Endothelial cell of umbilical vein (primary cell): Measurements from ENCODE around the gene RORC. TPM values are rescaled to one million over a fixed set of nuclear protein-coding genes. Genes with fewer than 3 reads are reported as not detected.

Source experiments
- BruUV-seq: library from RNA; stranded (reverse); fragments of 400-500 nt; replicated peaks from 2 replicates; lab custom pipeline; 2021; lab: Mats Ljungman, UMichigan
- CTCF ChIA-PET: fragments of 300-600, 350-600 bp; sonication (Branson Sonifier 250); formaldehyde crosslinking; loops from one replicate; lab custom pipeline; 2021; ENCODE audit warnings: antibody characterized with exemption, inconsistent platforms; lab: Charles Lee
- POLR2A ChIA-PET: fragments of 300-600, 350-600 bp; sonication (Branson Sonifier 250); formaldehyde crosslinking; loops from one replicate; lab custom pipeline; 2021; ENCODE audit warnings: antibody characterized with exemption, inconsistent platforms; lab: Charles Lee
- DNase-seq: peaks from one replicate; pipeline ENCODE4 v3.0.0-alpha.2; 2011; ENCODE audit warnings: low read depth, low spot score
- FAIRE-seq: peaks from 2 replicates; lab custom pipeline; 2011; peaks lifted over from hg19 to GRCh38; lab: Jason Lieb, UNC
- H2AFZ ChIP-seq: 2 replicates; pipeline ENCODE4 v1.6.0; 2012; ENCODE audit warnings: low read depth, low read length, control low read depth, inconsistent platforms
- H3K27ac ChIP-seq: 2 replicates; pipeline ENCODE4 v1.5.1; 2011; ENCODE audit warnings: low read depth, mild to moderate bottlenecking, control low read depth, low read length, moderate library complexity; ENCODE audit not compliant: insufficient read depth
- H3K27me3 ChIP-seq, 2 experiments: 2 replicates each; pipeline versions ENCODE4 v1.6.0 to v1.6.1; 2011; ENCODE audit warnings: low read length in 2 of 2, mixed read lengths in 1 of 2; ENCODE audit not compliant: control insufficient read depth in 2 of 2, insufficient read depth in 2 of 2
- H3K36me3 ChIP-seq, 2 experiments: 2 replicates in 1 of 2; 3 replicates in 1 of 2; pipeline ENCODE4 v1.5.1; 2011; ENCODE audit warnings: low read length in 2 of 2, mild to moderate bottlenecking in 1 of 2, moderate library complexity in 1 of 2; ENCODE audit not compliant: control insufficient read depth in 2 of 2, insufficient read depth in 2 of 2; ENCODE audit errors: extremely low read depth in 1 of 2
- H3K4me1 ChIP-seq: 3 replicates; pipeline ENCODE4 v1.5.1; 2011; ENCODE audit warnings: mild to moderate bottlenecking, low read length; ENCODE audit not compliant: control insufficient read depth, insufficient read depth; ENCODE audit errors: extremely low read depth
- H3K4me2 ChIP-seq: 2 replicates; pipeline ENCODE4 v1.6.1; 2011; ENCODE audit warnings: low read length, control low read depth, mixed read lengths; ENCODE audit not compliant: insufficient read depth
- H3K4me3 ChIP-seq, 3 experiments: fragments of 200-600 bp in 1 of 3; sonication (generic), shearing (Covaris generic) in 1 of 3; replicated peaks in 1 of 3; 2 replicates each; pipeline ENCODE4 v1.5.1; 2011 to 2016; ENCODE audit warnings: control low read depth in 3 of 3, low read length in 3 of 3, mild to moderate bottlenecking in 2 of 3, inconsistent platforms in 1 of 3, low read depth in 1 of 3, moderate library complexity in 1 of 3; ENCODE audit not compliant: insufficient read depth in 1 of 3
- H3K79me2 ChIP-seq: 2 replicates; pipeline ENCODE4 v1.6.0; 2012; ENCODE audit warnings: low read length, inconsistent platforms; ENCODE audit not compliant: control insufficient read depth, insufficient read depth
- H3K9ac ChIP-seq: replicated peaks from 2 replicates; pipeline ENCODE3; 2011; ENCODE audit warnings: low read length, control low read depth; ENCODE audit not compliant: insufficient read depth; ENCODE audit errors: extremely low read depth
- H3K9me1 ChIP-seq: replicated peaks from 3 replicates; pipeline ENCODE4 v1.6.0; 2011; ENCODE audit warnings: mild to moderate bottlenecking, low read length; ENCODE audit not compliant: control insufficient read depth, insufficient read depth; ENCODE audit errors: extremely low read depth
- H3K9me3 ChIP-seq: replicated peaks from 2 replicates; pipeline ENCODE4 v1.5.1; 2012; ENCODE audit warnings: low read length, inconsistent platforms; ENCODE audit not compliant: control insufficient read depth, insufficient read depth
- H4K20me1 ChIP-seq: replicated peaks from 2 replicates; pipeline ENCODE3; 2011; ENCODE audit warnings: mild to moderate bottlenecking, low read length; ENCODE audit not compliant: control insufficient read depth, insufficient read depth; ENCODE audit errors: extremely low read depth
- CTCF ChIP-seq, 2 donors: IDR thresholded peaks; 1 replicate in 1 of 2; 2 replicates in 1 of 2; pipeline ENCODE4 v1.5.1; 2011; ENCODE audit warnings: low read length in 2 of 2, mild to moderate bottlenecking in 2 of 2, moderate library complexity in 2 of 2, control low read depth in 1 of 2, inconsistent platforms in 1 of 2, low read depth in 1 of 2; ENCODE audit not compliant: insufficient read depth in 1 of 2; ENCODE audit errors: extremely low read depth in 1 of 2
- EZH2 ChIP-seq: IDR thresholded peaks from 2 replicates; pipeline ENCODE4 v1.6.1; 2012; ENCODE audit warnings: borderline replicate concordance, low read depth, mild to moderate bottlenecking, moderate library complexity, low read length, inconsistent platforms; ENCODE audit not compliant: severe bottlenecking
- FOS ChIP-seq: IDR thresholded peaks from 2 replicates; pipeline ENCODE4 v1.6.1; 2011; ENCODE audit warnings: mild to moderate bottlenecking, low read length, moderate library complexity, borderline replicate concordance; ENCODE audit not compliant: insufficient read depth
- GATA2 ChIP-seq: IDR thresholded peaks from 2 replicates; pipeline ENCODE4 v1.7.0; 2011; ENCODE audit warnings: low read depth, mild to moderate bottlenecking, moderate library complexity, mixed read lengths, low read length; ENCODE audit not compliant: insufficient read length, insufficient read depth
- JUN ChIP-seq: IDR thresholded peaks from 2 replicates; pipeline ENCODE4 v1.6.1; 2011; ENCODE audit warnings: borderline replicate concordance, low read depth; ENCODE audit not compliant: insufficient read length, insufficient read depth
- MAX ChIP-seq: IDR thresholded peaks from 2 replicates; pipeline ENCODE4 v1.6.1; 2011; ENCODE audit not compliant: insufficient read depth, insufficient read length
- MYC ChIP-seq: IDR thresholded peaks from one replicate; pipeline ENCODE4 v1.6.1; 2011; ENCODE audit warnings: mild to moderate bottlenecking, low read depth, low read length
- POLR2A ChIP-seq: IDR thresholded peaks from 2 replicates; pipeline ENCODE4 v1.6.1; 2012; ENCODE audit warnings: low read depth, mild to moderate bottlenecking, control low read depth, low read length
- POLR2AphosphoS5 ChIP-seq: IDR thresholded peaks from 2 replicates; pipeline ENCODE4 v1.6.1; 2012; ENCODE audit warnings: low read depth, mild to moderate bottlenecking, control low read depth, low read length, moderate library complexity; ENCODE audit not compliant: insufficient read depth
- dilution Hi-C: fragments of 300-500 bp; cut with MboI; formaldehyde crosslinking; loops from one replicate; pipeline ENCODE4 v1.15.0; 2019; ENCODE audit warnings: low sequenced_read_pairs; ENCODE audit not compliant: extremely low pct_ligation_motif_present
- intact Hi-C: fragments of 100-400 bp; cut with micrococcal nuclease; formaldehyde crosslinking; loops from one replicate; pipeline ENCODE4 v1.10.0; 2022
- polyA plus RNA-seq, 4 experiments: library from polyadenylated mRNA; depleted of rRNA in 3 of 4; stranded (reverse) in 3 of 4; unstranded in 1 of 4; fragments of >200 nt; gene quantifications; 2 replicates each; pipeline versions ENCODE4 v1.2.1 to v1.2.3, GENCODE V29; 2011 to 2012; ENCODE audit warnings: missing spikeins in 1 of 4
- total RNA-seq: library from RNA; stranded (reverse); gene quantifications from 2 replicates; pipeline ENCODE4 v1.2.3, GENCODE V29; 2021

Gene RORC
- total and polyA plus RNA-seq, 2 donors (not counting 3 experiments of a cell fraction or from before 2014, with no cell fraction given), result not detected

GRCh38 chr1:151763990-151764389, 67.6 kb downstream of the RORC start:
- Histone ChIP-seq H3K27ac (peak overlapping the region; percentile 91), H3K4me2 (peak overlapping the region; percentile 99), H2AFZ (peak overlapping the region; percentile 99), H3K4me3 (peak overlapping the region; percentile 86 to 97 (median 88)), H3K27me3 (no peaks in the 10 kb centered on the region), H3K79me2 (peaks cover 7% of the 10 kb centered on the region), H4K20me1 (no peaks in the 10 kb centered on the region), H3K36me3 (peaks cover 4 to 17% of the 10 kb centered on the region in 2 experiments), H3K4me1 (peaks cover 16% of the 10 kb centered on the region), H3K9me3 (no peaks in the 10 kb centered on the region), H3K9me1 (no peaks in the 10 kb centered on the region), H3K9ac (peak overlapping the region; percentile 96)
- no TSS peak for BruUV-seq
- TF ChIP-seq CTCF (IDR thresholded peaks at IDR 0.05; ENCODE audit: extremely low read depth in 1 of 2, insufficient read depth in 1 of 2, low read depth in 1 of 2, low read length in 2 of 2) (no peak), GATA2 (no peak), MYC (no peak), FOS (no peak), POLR2A (no peak), JUN (no peak), POLR2AphosphoS5 (no peak), EZH2 (no peak), MAX (no peak)
- FAIRE-seq (peak; percentile 4), DNase-seq (no peak)
- dilution Hi-C loops (no loop called here), intact Hi-C loops (loop anchor here (1.0 kb wide), 1 partner anchor 26 kb away; the partner anchor contains the start of gene TDRKH)
- CTCF ChIA-PET, result interaction anchor here (1.8 kb wide), 1 partner anchor 8 kb away, joined by 7 read pairs; no protein-coding TSS in a partner anchor
- POLR2A ChIA-PET, result interaction anchor here (0.6 to 1.3 kb wide), 2 partner anchors 26 to 440 kb away, joined by 4 read pairs; partner anchors contain the start of gene TDRKH
